Renal cortical epithelial cell (primary cell): ENCODE data around the gene COQ9. TPM values are rescaled to one million over a fixed set of nuclear protein-coding genes. Genes with fewer than 3 reads are reported as not detected.
A peak's percentile ranks its signal among the peaks of the same experiment; 100 is the strongest.
"Not testable (repeated sequence)": the region's sequence is repeated elsewhere in the genome, so short reads cannot be mapped to it uniquely, and the experiment has no call there.

Experiments
- DNase-seq: peaks from one replicate; pipeline ENCODE4 v3.0.0-alpha.2; 2011; ENCODE audit warnings: low read depth
- total RNA-seq: library from RNA; depleted of rRNA; stranded (reverse); fragments of >200 nt; gene quantifications from 2 replicates; pipeline ENCODE4 v1.2.3, GENCODE V29; 2014

The COQ9 gene
- total RNA-seq, 1 donor from 2014 or later = 95.2 TPM

GRCh38 chr16:57485916-57486857, 38.9 kb downstream of the COQ9 start, which contains the start of gene DOK4:
Gene DOK4, minus strand, starts transcription at chr16:57486493. Its CDS starts 6,986 bp downstream, at chr16:57479507.
- peak; percentile 26 for DNase-seq

- no peak for DNase-seq
These were observed 39.9 kb downstream of the COQ9 start for GRCh38 chr16:57486858-57487834.

GRCh38 chr16:57489229-57489628, 42.0 kb downstream of the COQ9 start:
- DNase-seq = no peak

GRCh38 chr16:57493767-57494166, 46.5 kb downstream of the COQ9 start:
- DNase-seq = no peak

GRCh38 chr16:57497121-57497520, 49.8 kb downstream of the COQ9 start:
- no peak for DNase-seq

GRCh38 chr16:57498031-57498430, 50.8 kb downstream of the COQ9 start:
- DNase-seq = no peak

- DNase-seq = not testable (repeated sequence)
These were observed 52.7 kb downstream of the COQ9 start for GRCh38 chr16:57499941-57500340.

GRCh38 chr16:57500578-57501111, 53.4 kb downstream of the COQ9 start:
- no peak for DNase-seq

- DNase-seq = no peak
These were observed 54.2 kb downstream of the COQ9 start for GRCh38 chr16:57501492-57501891.

- DNase-seq = no peak
These were observed 54.9 kb downstream of the COQ9 start for GRCh38 chr16:57502048-57502775.

GRCh38 chr16:57503366-57503765, 56.1 kb downstream of the COQ9 start:
- DNase-seq = no peak

- no peak for DNase-seq
These were observed 56.7 kb downstream of the COQ9 start for GRCh38 chr16:57504001-57504400.

GRCh38 chr16:57504491-57504890, 57.2 kb downstream of the COQ9 start:
- no peak for DNase-seq

GRCh38 chr16:57505169-57505568, 57.9 kb downstream of the COQ9 start:
- no peak for DNase-seq

GRCh38 chr16:57507136-57508034, 60.1 kb downstream of the COQ9 start:
- DNase-seq = no peak

- DNase-seq = no peak
These were observed 60.8 kb downstream of the COQ9 start for GRCh38 chr16:57508035-57508425.

GRCh38 chr16:57509231-57509923, 62.1 kb downstream of the COQ9 start:
- DNase-seq = no peak

GRCh38 chr16:57510016-57510871, 63.0 kb downstream of the COQ9 start:
- DNase-seq = no peak
